ENCODE measurements around the gene ACTR8. TPM values are rescaled to one million over a fixed set of nuclear protein-coding genes. Genes with fewer than 3 reads are reported as not detected.

The ACTR8 gene
- total and polyA plus RNA-seq, 2 of the 4 experiments (the other 2 are of a cell fraction), result 20.3 to 31.4 TPM

DNA sequence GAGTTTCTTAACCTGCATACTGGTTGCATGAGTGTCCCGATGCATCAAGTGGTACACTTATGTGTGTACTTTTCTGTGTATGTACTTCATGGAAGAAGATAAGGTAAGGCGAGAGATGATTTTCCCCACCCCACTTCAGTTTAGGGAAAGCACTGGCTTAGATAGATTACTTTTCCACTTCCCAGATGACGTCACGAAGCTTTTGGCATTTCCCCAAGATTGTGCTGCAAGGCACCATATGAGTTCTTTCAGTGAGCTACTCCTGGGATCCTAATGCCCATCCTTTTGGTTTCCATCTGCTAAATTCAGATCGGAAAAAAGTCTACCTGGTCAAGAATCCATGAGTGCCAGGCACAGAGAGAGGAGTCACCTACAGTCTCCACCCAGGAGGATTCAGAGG, 31.1 kb downstream of the ACTR8 start:
- Histone ChIP-seq H3K9me1 (ENCODE audit: insufficient read depth, low read length) (no peaks in the 10 kb centered on the region), H4K91ac (ENCODE audit: insufficient read depth, low read depth, low read length) (no peak overlapping the region), H3K23ac (ENCODE audit: low read depth, low read length) (no peak overlapping the region), H4K5ac (ENCODE audit: low read depth, low read length) (no peak overlapping the region), H2AFZ (replicated peaks; ENCODE audit: low read length, poor library complexity) (no peak overlapping the region), H3K18ac (ENCODE audit: low read depth, low read length) (no peak overlapping the region), H2AK5ac (ENCODE audit: low read depth, low read length) (no peak overlapping the region), H3K27ac (ENCODE audit: insufficient read depth, low read length) (no peak overlapping the region), H2BK20ac (ENCODE audit: low read depth, low read length) (no peak overlapping the region), H3K56ac (ENCODE audit: extremely low read depth, insufficient read depth, low read length) (no peak overlapping the region), H2BK120ac (ENCODE audit: low read depth, low read length) (no peak overlapping the region), H2BK5ac (ENCODE audit: low read depth, low read length, poor library complexity, severe bottlenecking) (no peak overlapping the region), H3K4ac (ENCODE audit: low read depth, low read length) (no peak overlapping the region), H2BK15ac (ENCODE audit: low read depth, low read length) (no peak overlapping the region), H3K27me3 (ENCODE audit: control insufficient read depth, insufficient read depth, low read length) (peaks cover 29% of the 10 kb centered on the region), H3K79me1 (ENCODE audit: low read depth in 1 of 2, low read length in 2 of 2) (no peaks in the 10 kb centered on the region), H3K36me3 (ENCODE audit: control insufficient read depth, insufficient read depth, low read length) (no peaks in the 10 kb centered on the region), H2AK9ac (replicated peaks; ENCODE audit: low read depth, low read length, poor library complexity) (no peak overlapping the region), H4K8ac (ENCODE audit: low read depth in 2 of 2, low read length in 2 of 2) (no peak overlapping the region), H3K4me2 (ENCODE audit: low read depth, low read length) (no peak overlapping the region), H4K20me1 (ENCODE audit: insufficient read depth, low read length) (no peaks in the 10 kb centered on the region), H3K4me3 (ENCODE audit: insufficient read depth, low read depth, low read length) (no peak overlapping the region), H3K4me1 (ENCODE audit: control insufficient read depth, insufficient read depth, low read length) (no peaks in the 10 kb centered on the region; the same call in 1 of the 2 replicates), H3K9me3 (ENCODE audit: control insufficient read depth, insufficient read depth, low read length) (peaks cover 3% of the 10 kb centered on the region; the same call in 1 of the 2 replicates), H3K14ac (replicated peaks; ENCODE audit: low read depth, low read length) (no peak overlapping the region), H3K9ac (ENCODE audit: low read depth, low read length) (no peak overlapping the region)
- POLR2A ChIA-PET (ENCODE audit: unreplicated experiment), result no interaction called here
- TF ChIP-seq BHLHE40 (IDR thresholded peaks at IDR 0.05; ENCODE audit: low read depth, low read length) (no peak), RAD21 (IDR thresholded peaks at IDR 0.05; ENCODE audit: low read length) (no peak), CHD1 (IDR thresholded peaks at IDR 0.05; ENCODE audit: low read depth, low read length) (no peak), NFE2L2 (IDR thresholded peaks at IDR 0.05; ENCODE audit: low read depth, low read length) (no peak), RCOR1 (IDR thresholded peaks at IDR 0.05; ENCODE audit: insufficient replicate concordance, low read length) (no peak), POLR2A (IDR thresholded peaks at IDR 0.05; ENCODE audit: low read depth, low read length) (no peak), CEBPB (IDR thresholded peaks at IDR 0.05; ENCODE audit: low read depth, low read length) (no peak), SMC3 (IDR thresholded peaks at IDR 0.05; ENCODE audit: low read depth, low read length) (no peak), RFX5 (IDR thresholded peaks at IDR 0.05; ENCODE audit: low read depth, low read length) (no peak), FOS (IDR thresholded peaks at IDR 0.05; ENCODE audit: low read depth, low read length) (no peak), MAZ (IDR thresholded peaks at IDR 0.05; ENCODE audit: borderline replicate concordance, low read depth, low read length) (no peak), MAFK (IDR thresholded peaks at IDR 0.05; ENCODE audit: low read depth, low read length) (no peak), MXI1 (IDR thresholded peaks at IDR 0.05; ENCODE audit: borderline replicate concordance, low read depth, low read length) (no peak)
- TF ChIP-seq, protein P1, sequence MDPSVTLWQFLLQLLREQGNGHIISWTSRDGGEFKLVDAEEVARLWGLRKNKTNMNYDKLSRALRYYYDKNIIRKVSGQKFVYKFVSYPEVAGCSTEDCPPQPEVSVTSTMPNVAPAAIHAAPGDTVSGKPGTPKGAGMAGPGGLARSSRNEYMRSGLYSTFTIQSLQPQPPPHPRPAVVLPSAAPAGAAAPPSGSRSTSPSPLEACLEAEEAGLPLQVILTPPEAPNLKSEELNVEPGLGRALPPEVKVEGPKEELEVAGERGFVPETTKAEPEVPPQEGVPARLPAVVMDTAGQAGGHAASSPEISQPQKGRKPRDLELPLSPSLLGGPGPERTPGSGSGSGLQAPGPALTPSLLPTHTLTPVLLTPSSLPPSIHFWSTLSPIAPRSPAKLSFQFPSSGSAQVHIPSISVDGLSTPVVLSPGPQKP (IDR thresholded peaks at IDR 0.05; ENCODE audit: borderline replicate concordance, low read depth, low read length), result no peak
- TF ChIP-seq, protein P2, sequence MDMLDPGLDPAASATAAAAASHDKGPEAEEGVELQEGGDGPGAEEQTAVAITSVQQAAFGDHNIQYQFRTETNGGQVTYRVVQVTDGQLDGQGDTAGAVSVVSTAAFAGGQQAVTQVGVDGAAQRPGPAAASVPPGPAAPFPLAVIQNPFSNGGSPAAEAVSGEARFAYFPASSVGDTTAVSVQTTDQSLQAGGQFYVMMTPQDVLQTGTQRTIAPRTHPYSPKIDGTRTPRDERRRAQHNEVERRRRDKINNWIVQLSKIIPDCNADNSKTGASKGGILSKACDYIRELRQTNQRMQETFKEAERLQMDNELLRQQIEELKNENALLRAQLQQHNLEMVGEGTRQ (IDR thresholded peaks at IDR 0.05; ENCODE audit: low read depth, low read length), result no peak
- TF ChIP-seq, protein P3, sequence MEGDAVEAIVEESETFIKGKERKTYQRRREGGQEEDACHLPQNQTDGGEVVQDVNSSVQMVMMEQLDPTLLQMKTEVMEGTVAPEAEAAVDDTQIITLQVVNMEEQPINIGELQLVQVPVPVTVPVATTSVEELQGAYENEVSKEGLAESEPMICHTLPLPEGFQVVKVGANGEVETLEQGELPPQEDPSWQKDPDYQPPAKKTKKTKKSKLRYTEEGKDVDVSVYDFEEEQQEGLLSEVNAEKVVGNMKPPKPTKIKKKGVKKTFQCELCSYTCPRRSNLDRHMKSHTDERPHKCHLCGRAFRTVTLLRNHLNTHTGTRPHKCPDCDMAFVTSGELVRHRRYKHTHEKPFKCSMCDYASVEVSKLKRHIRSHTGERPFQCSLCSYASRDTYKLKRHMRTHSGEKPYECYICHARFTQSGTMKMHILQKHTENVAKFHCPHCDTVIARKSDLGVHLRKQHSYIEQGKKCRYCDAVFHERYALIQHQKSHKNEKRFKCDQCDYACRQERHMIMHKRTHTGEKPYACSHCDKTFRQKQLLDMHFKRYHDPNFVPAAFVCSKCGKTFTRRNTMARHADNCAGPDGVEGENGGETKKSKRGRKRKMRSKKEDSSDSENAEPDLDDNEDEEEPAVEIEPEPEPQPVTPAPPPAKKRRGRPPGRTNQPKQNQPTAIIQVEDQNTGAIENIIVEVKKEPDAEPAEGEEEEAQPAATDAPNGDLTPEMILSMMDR (conservative IDR thresholded peaks at IDR 0.05; ENCODE audit: low read depth, low read length), result no peak
- ATAC-seq (ENCODE audit: low read depth) (no peak), DNase-seq (peak; percentile 58)
- no TSS peak for BruUV-seq (replicated peaks)
- intact Hi-C loops (cut with micrococcal nuclease), result no loop called here
- CTCF ChIA-PET, result no interaction called here
- dilution Hi-C loops (cut with HindIII; ENCODE audit: low sequenced_read_pairs, unreplicated experiment), result no loop called here
- no CpG with 5 or more reads among the region's 5 CpGs for WGBS, 2 experiments (ENCODE audit: extremely low coverage in 2 of 2, insufficient read length in 1 of 2)
- in situ Hi-C loops (cut with MboI; ENCODE audit: low sequenced_read_pairs), result no loop called here
